Prostate gland (tissue), 2 donors: ENCODE measurements around the gene CLDND1. TPM values are rescaled to one million over a fixed set of nuclear protein-coding genes. Genes with fewer than 3 reads are reported as not detected.

Source experiments
- small RNA-seq, 2 donors: library from RNA; depleted of rRNA; stranded (forward); fragments of <200 nt; gene quantifications; one replicate each; pipeline ENCODE3, GENCODE V24; 2016
- total RNA-seq, 2 donors: library from RNA; depleted of rRNA; stranded (reverse); fragments of >200 nt; gene quantifications; one replicate each; pipeline ENCODE4 v1.1.0, GENCODE V29; 2016

CLDND1 gene
- total RNA-seq, 2 donors from 2014 or later = 71.2 to 113 TPM

Small RNA genes lying within 50 kb of the gene (small RNA-seq; reads per million reads assigned to genes)
- gene RPL38P4 = 0 reads per million in 2 donors

Other genes starting within 250 kb of the CLDND1 start
- gene OR5H2, start 240.4 kb downstream of the CLDND1 start, total RNA-seq = not detected
- gene OR5K4, start 169.0 kb downstream of the CLDND1 start, total RNA-seq = 1 to 10 TPM in 1 of 2 donors, not detected in 1; 1.3 TPM
- gene OR5K3, start 132.2 kb downstream of the CLDND1 start, total RNA-seq = not detected
- not detected for gene OR5K1, start 59.7 kb downstream of the CLDND1 start, total RNA-seq
- not detected for gene OR5K2, start 25.2 kb downstream of the CLDND1 start, total RNA-seq
- not detected for gene GPR15, start 9.1 kb upstream of the CLDND1 start, total RNA-seq
- 10 to 100 TPM; 25.3 to 25.6 TPM for gene CPOX, start 70.7 kb upstream of the CLDND1 start, total RNA-seq
- gene ST3GAL6, start 240.4 kb upstream of the CLDND1 start, total RNA-seq = 10 to 100 TPM in 1 of 2 donors, 1 to 10 TPM in 1; 7.1 to 10.6 TPM